Upper lobe of left lung (tissue), 6 donors: ENCODE results near the gene PER3. TPM values are rescaled to one million over a fixed set of nuclear protein-coding genes. Genes with fewer than 3 reads are reported as not detected.

Experiments
- ATAC-seq, 2 donors: fragments of 200-7000 bp; cut with Tn5 transposase; one replicate each; pipeline ENCODE4 v1.9.1; 2022; ENCODE audit warnings: mild to moderate bottlenecking in 2 of 2, moderate library complexity in 2 of 2; ENCODE audit not compliant: low FRiP score in 2 of 2
- DNase-seq, 2 donors: peaks; one replicate each; pipeline ENCODE4 v3.0.0-alpha.2; 2019 to 2020
- H3K27ac ChIP-seq, 4 donors: fragments of 200-600 bp; sonication (generic); one replicate each; pipeline ENCODE4 v1.5.1; 2016 to 2019
- H3K27me3 ChIP-seq, 4 donors: fragments of 200-600 bp; sonication (generic); one replicate each; pipeline ENCODE4 v1.5.1; 2017 to 2019
- H3K36me3 ChIP-seq, 4 donors: fragments of 200-600 bp; sonication (generic); one replicate each; pipeline ENCODE4 v1.5.1; 2016 to 2019
- H3K4me1 ChIP-seq, 4 donors: fragments of 200-600 bp; sonication (generic); one replicate each; pipeline ENCODE4 v1.5.1; 2018 to 2019
- H3K4me3 ChIP-seq, 4 donors: fragments of 200-600 bp; sonication (generic); one replicate each; pipeline ENCODE4 v1.5.1; 2017 to 2019; ENCODE audit warnings: mild to moderate bottlenecking in 2 of 4, moderate library complexity in 1 of 4
- H3K9me3 ChIP-seq, 4 donors: fragments of 200-600 bp; sonication (generic); one replicate each; pipeline ENCODE4 v1.5.1; 2018 to 2019
- EP300 ChIP-seq, 4 donors: sonication (generic); formaldehyde crosslinking; IDR thresholded peaks; one replicate each; pipeline ENCODE4 v1.5.1; 2017; ENCODE audit warnings: antibody characterized with exemption in 4 of 4, control low read depth in 2 of 4
- POLR2A ChIP-seq, 4 donors: fragments of 450-650 bp; IDR thresholded peaks; one replicate each; pipeline ENCODE4 v1.5.1; 2016 to 2017; ENCODE audit warnings: antibody characterized with exemption in 4 of 4, mild to moderate bottlenecking in 2 of 4
- POLR2AphosphoS5 ChIP-seq, 2 donors: sonication (generic); formaldehyde crosslinking; IDR thresholded peaks; one replicate each; pipeline ENCODE4 v1.5.1; 2017; ENCODE audit warnings: antibody characterized with exemption in 2 of 2
- WGBS, 2 donors: methylation state at CpG; one replicate each; pipeline ENCODE4 v1.1.5; 2017 to 2018; 5-methylcytosine and 5-hydroxymethylcytosine counted together
- total RNA-seq, 6 donors: library from RNA; depleted of rRNA in 4 of 6; stranded (reverse); fragments of >200 nt in 4 of 6; gene quantifications; one replicate each; pipeline versions ENCODE4 v1.1.0 to v1.2.1, GENCODE V29; 2016 to 2021
- TF ChIP-seq, protein P1 (sequence below), 6 experiments: fragments of 450-650 bp in 4 of 6; fragments of 200-600 bp in 2 of 6; sonication (generic) in 2 of 6; IDR thresholded peaks; one replicate each; pipeline ENCODE4 v1.5.1; 2016 to 2019; ENCODE audit warnings: antibody characterized with exemption in 6 of 6
- donor health status: DM: no; HTN: no; CAD: no; lungs with moderate emphysema.
- donor health status: DM: no; HTN: yes; CAD: no; lungs with severe emphysema.

PER3 gene
- total RNA-seq, 6 donors from 2014 or later = 20.1 to 43.0 (median 26.9) TPM

DNA sequence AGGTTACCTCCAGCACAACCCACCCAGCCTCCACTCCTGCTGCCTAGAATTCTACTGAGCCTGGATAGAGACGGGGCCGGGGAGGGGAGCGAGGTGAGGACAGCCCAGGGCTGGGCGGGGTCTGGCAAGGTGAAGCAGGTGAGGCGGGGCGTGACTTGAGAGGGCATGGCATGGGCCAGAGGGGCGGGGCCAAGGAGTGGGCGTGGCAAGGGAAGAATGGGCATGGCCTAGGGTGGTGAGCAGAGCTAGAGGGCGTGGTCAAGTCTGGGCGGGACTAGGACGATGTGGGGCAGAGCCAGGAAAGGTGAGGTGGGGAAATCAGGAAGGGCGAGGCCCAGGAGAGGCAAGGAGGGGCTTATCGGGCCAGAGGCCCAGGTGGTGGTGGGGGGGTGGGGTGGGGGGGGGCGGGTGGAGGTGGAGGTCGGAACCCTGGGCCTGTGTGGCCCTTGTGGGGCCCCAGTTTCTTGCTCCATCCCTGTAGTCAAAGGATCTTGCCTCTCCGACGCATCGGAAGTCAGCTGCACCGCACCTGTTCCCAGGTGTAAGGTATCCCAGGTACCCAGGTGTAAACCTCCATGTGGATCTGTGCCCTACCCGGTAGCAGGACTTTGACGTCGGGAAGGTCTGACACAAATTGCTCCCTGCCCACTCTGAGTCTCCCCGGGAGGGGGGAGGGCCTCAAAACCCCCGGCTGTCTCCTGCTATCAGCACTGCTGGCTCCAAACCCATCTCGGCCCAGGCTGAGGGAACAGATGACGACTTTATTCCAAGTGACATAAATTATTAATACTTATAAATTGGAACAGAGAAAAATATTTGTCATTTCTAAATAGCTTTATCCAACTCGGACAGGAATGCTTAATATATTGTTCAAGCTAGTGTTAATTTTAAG, 101.7 kb downstream of the PER3 start:
- TF ChIP-seq POLR2A (IDR thresholded peaks at IDR 0.05) = no peak
- TF ChIP-seq, protein P1, sequence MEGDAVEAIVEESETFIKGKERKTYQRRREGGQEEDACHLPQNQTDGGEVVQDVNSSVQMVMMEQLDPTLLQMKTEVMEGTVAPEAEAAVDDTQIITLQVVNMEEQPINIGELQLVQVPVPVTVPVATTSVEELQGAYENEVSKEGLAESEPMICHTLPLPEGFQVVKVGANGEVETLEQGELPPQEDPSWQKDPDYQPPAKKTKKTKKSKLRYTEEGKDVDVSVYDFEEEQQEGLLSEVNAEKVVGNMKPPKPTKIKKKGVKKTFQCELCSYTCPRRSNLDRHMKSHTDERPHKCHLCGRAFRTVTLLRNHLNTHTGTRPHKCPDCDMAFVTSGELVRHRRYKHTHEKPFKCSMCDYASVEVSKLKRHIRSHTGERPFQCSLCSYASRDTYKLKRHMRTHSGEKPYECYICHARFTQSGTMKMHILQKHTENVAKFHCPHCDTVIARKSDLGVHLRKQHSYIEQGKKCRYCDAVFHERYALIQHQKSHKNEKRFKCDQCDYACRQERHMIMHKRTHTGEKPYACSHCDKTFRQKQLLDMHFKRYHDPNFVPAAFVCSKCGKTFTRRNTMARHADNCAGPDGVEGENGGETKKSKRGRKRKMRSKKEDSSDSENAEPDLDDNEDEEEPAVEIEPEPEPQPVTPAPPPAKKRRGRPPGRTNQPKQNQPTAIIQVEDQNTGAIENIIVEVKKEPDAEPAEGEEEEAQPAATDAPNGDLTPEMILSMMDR (IDR thresholded peaks at IDR 0.05) = no peak
- TF ChIP-seq POLR2AphosphoS5 (IDR thresholded peaks at IDR 0.05) = no peak
- no peak for TF ChIP-seq EP300 (IDR thresholded peaks at IDR 0.05)
- H3K9me3 ChIP-seq = no peaks in the 10 kb centered on the region
- H3K4me3 ChIP-seq = peak overlapping the region in 3 of 4 donors; percentile 18 to 21 (median 19)

DNA sequence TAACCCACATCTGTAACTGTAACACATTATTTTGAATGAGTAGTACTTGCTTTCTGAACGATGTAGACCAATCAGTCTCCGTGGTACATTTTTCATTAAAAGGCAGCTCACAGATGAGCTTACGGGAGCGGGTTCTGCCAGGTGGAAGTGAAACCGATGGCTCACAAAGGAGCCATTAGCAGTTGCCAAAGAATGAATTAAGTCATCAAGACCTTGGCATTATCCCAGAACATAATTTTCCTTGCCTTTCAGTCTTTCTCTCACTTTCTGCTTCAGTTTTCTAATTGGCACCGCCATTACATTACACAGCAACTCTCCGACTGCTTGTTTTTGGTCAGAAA, 102.3 kb downstream of the PER3 start:
- H3K4me3 ChIP-seq = peak overlapping the region in 2 of 4 donors; percentile 19 to 21
- TF ChIP-seq POLR2A (IDR thresholded peaks at IDR 0.05) (no peak), POLR2AphosphoS5 (IDR thresholded peaks at IDR 0.05) (no peak), EP300 (IDR thresholded peaks at IDR 0.05) (no peak)
- TF ChIP-seq, protein P1 (IDR thresholded peaks at IDR 0.05) = no peak
- 60 to 62% methylated on average over 7 of the region's 7 CpGs for WGBS, 2 donors
- no peaks in the 10 kb centered on the region for H3K4me1 ChIP-seq
- ATAC-seq = no peak
- no peaks in the 10 kb centered on the region for H3K36me3 ChIP-seq
- no peaks in the 10 kb centered on the region for H3K9me3 ChIP-seq
- DNase-seq = no peak
- no peak overlapping the region for H3K27ac ChIP-seq
- H3K27me3 ChIP-seq = no peaks in the 10 kb centered on the region

More for the DNA sequence above, 101.7 kb downstream of the PER3 start:
- DNase-seq (peak; percentile 92 to 94), ATAC-seq (peak; percentile 73 to 86)
- Histone ChIP-seq H3K27ac (no peak overlapping the region), H3K36me3 (no peaks in the 10 kb centered on the region), H3K27me3 (no peaks in the 10 kb centered on the region), H3K4me1 (no peaks in the 10 kb centered on the region)
- 32 to 48% methylated on average over 18 to 26 of the region's 27 CpGs for WGBS, 2 donors

- H3K9me3 ChIP-seq = no peaks in the 10 kb centered on the region
- 78 to 87% methylated on average over 9 of the region's 9 CpGs for WGBS, 2 donors
- TF ChIP-seq EP300 (IDR thresholded peaks at IDR 0.05) = no peak
- no peak for TF ChIP-seq POLR2AphosphoS5 (IDR thresholded peaks at IDR 0.05)
- TF ChIP-seq POLR2A (IDR thresholded peaks at IDR 0.05) = no peak
- TF ChIP-seq, protein P1 (IDR thresholded peaks at IDR 0.05) = no peak
- H3K36me3 ChIP-seq = no peaks in the 10 kb centered on the region
- no peak overlapping the region for H3K4me3 ChIP-seq
- no peak for ATAC-seq
- no peak for DNase-seq
- no peaks in the 10 kb centered on the region for H3K27me3 ChIP-seq
- H3K4me1 ChIP-seq = no peaks in the 10 kb centered on the region
- no peak overlapping the region for H3K27ac ChIP-seq
Measured at GRCh38 chr1:7888248-7889081, 104.4 kb downstream of the PER3 start.

DNA sequence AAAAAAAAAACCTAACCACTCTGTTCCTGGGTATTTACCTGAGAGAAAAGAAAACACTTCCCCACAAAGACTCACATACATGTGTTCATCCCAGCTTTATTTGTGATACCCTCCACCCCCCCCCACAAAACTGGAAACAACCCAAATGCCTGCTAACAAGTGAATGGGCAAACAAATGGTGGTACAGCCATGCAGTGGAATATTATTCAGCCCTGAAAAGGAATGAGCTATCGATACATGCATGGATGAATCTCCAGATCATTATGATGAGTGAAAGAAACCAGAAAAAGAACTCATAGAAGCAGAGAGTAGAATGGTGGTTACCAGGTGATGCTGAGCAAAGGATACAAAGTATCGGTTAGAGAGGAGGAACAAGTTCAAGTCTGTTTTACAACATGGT, 106.8 kb downstream of the PER3 start:
- H3K36me3 ChIP-seq = no peaks in the 10 kb centered on the region
- TF ChIP-seq POLR2A (IDR thresholded peaks at IDR 0.05) (no peak), POLR2AphosphoS5 (IDR thresholded peaks at IDR 0.05) (no peak), EP300 (IDR thresholded peaks at IDR 0.05) (no peak)
- TF ChIP-seq, protein P1 (IDR thresholded peaks at IDR 0.05) = no peak
- ATAC-seq (no peak), DNase-seq (no peak)
- H3K4me3 ChIP-seq = no peak overlapping the region
- H3K4me1 ChIP-seq = no peaks in the 10 kb centered on the region
- H3K27ac ChIP-seq = no peak overlapping the region
- H3K27me3 ChIP-seq = no peaks in the 10 kb centered on the region
- no peaks in the 10 kb centered on the region for H3K9me3 ChIP-seq
- WGBS, 2 donors = 95 to 100% methylated on average over 2 of the region's 2 CpGs
